Urothelium cell line (cell line): ENCODE results near the gene LRRTM3.

Source experiments
- DNase-seq: peaks from one replicate; pipeline ENCODE4 v3.0.0; 2011; ENCODE audit warnings: low spot score, mixed read lengths
- FAIRE-seq: peaks from 2 replicates; lab custom pipeline; 2011; peaks lifted over from hg19 to GRCh38; lab: Jason Lieb, UNC

Gene LRRTM3

GRCh38 chr10:67011981-67012380, 86.1 kb downstream of the LRRTM3 start:
- DNase-seq (no peak), FAIRE-seq (no peak)

GRCh38 chr10:67015225-67015624, 89.4 kb downstream of the LRRTM3 start:
- no peak for DNase-seq

GRCh38 chr10:67017218-67017617, 91.4 kb downstream of the LRRTM3 start:
- DNase-seq (no peak), FAIRE-seq (no peak)

More at GRCh38 chr10:67015225-67015624, 89.4 kb downstream of the LRRTM3 start:
- no peak for FAIRE-seq

- FAIRE-seq = no peak
Observed at GRCh38 chr10:67022099-67022498, 96.3 kb downstream of the LRRTM3 start.

GRCh38 chr10:67033878-67034277, 108.0 kb downstream of the LRRTM3 start:
- FAIRE-seq = no peak
- DNase-seq = no peak

More at GRCh38 chr10:67022099-67022498, 96.3 kb downstream of the LRRTM3 start:
- DNase-seq = no peak

- FAIRE-seq = no peak
- DNase-seq = no peak
Observed at GRCh38 chr10:67036808-67037207, 111.0 kb downstream of the LRRTM3 start.

GRCh38 chr10:67043041-67043440, 117.2 kb downstream of the LRRTM3 start:
- DNase-seq (no peak), FAIRE-seq (no peak)

GRCh38 chr10:67045404-67045803, 119.6 kb downstream of the LRRTM3 start:
- DNase-seq = no peak
- no peak for FAIRE-seq

GRCh38 chr10:67046507-67046906, 120.7 kb downstream of the LRRTM3 start:
- DNase-seq (no peak), FAIRE-seq (no peak)

- DNase-seq (no peak), FAIRE-seq (no peak)
Observed at GRCh38 chr10:67049988-67050387, 124.2 kb downstream of the LRRTM3 start.

- DNase-seq (no peak), FAIRE-seq (no peak)
Observed at GRCh38 chr10:67050415-67050814, 124.6 kb downstream of the LRRTM3 start.

- FAIRE-seq (no peak), DNase-seq (no peak)
Observed at GRCh38 chr10:67072654-67073053, 146.8 kb downstream of the LRRTM3 start.

- DNase-seq (no peak), FAIRE-seq (no peak)
Observed at GRCh38 chr10:67075491-67075971, 149.7 kb downstream of the LRRTM3 start.

GRCh38 chr10:67076144-67076543, 150.3 kb downstream of the LRRTM3 start:
- FAIRE-seq = no peak
- no peak for DNase-seq

GRCh38 chr10:67077376-67077775, 151.5 kb downstream of the LRRTM3 start:
- DNase-seq (no peak), FAIRE-seq (no peak)

GRCh38 chr10:67079126-67079525, 153.3 kb downstream of the LRRTM3 start:
- DNase-seq (no peak), FAIRE-seq (no peak)

- FAIRE-seq (no peak), DNase-seq (no peak)
Observed at GRCh38 chr10:67086327-67087134, 160.7 kb downstream of the LRRTM3 start.

GRCh38 chr10:67087135-67087425, 161.2 kb downstream of the LRRTM3 start:
- DNase-seq (no peak), FAIRE-seq (no peak)

- DNase-seq (no peak), FAIRE-seq (no peak)
Observed at GRCh38 chr10:67088036-67088435, 162.2 kb downstream of the LRRTM3 start.

- no peak for DNase-seq
- no peak for FAIRE-seq
Observed at GRCh38 chr10:67095531-67095930, 169.7 kb downstream of the LRRTM3 start.

GRCh38 chr10:67098461-67098860, 172.6 kb downstream of the LRRTM3 start:
- FAIRE-seq = no peak
- no peak for DNase-seq

GRCh38 chr10:67100951-67101350, 175.1 kb downstream of the LRRTM3 start:
- FAIRE-seq = no peak
- DNase-seq = no peak

GRCh38 chr10:67107670-67108069, 181.8 kb downstream of the LRRTM3 start:
- FAIRE-seq = no peak
- DNase-seq = no peak
